OCI-LY7 (cell line): ENCODE results near the gene TELO2. TPM values are rescaled to one million over a fixed set of nuclear protein-coding genes. Genes with fewer than 3 reads are reported as not detected.

Source experiments
- BruUV-seq: library from RNA; stranded (reverse); fragments of 400-500 nt; replicated peaks from 2 replicates; lab custom pipeline; 2021; lab: Mats Ljungman, UMichigan
- CTCF ChIA-PET: fragments of 300-600 bp; sonication (Branson Sonifier 250); formaldehyde crosslinking; loops from one replicate; lab custom pipeline; 2022; ENCODE audit warnings: antibody characterized with exemption; ENCODE audit not compliant: unreplicated experiment; lab: Charles Lee
- POLR2A ChIA-PET: fragments of 300-600 bp; sonication (Branson Sonifier 250); formaldehyde crosslinking; loops from one replicate; lab custom pipeline; 2022; ENCODE audit warnings: antibody characterized with exemption; lab: Charles Lee
- DNase-seq: peaks from one replicate; pipeline ENCODE4 v3.0.0-alpha.2; 2015; ENCODE audit warnings: low spot score
- H2AFZ ChIP-seq: fragments of 200-600 bp; sonication (generic), shearing (Covaris generic); 2 replicates; pipeline ENCODE4 v1.6.1; 2014; ENCODE audit warnings: mild to moderate bottlenecking, antibody characterized with exemption, low read length, moderate library complexity
- H3K27ac ChIP-seq: fragments of 200-600 bp; sonication (generic); 2 replicates; pipeline ENCODE4 v1.5.1; 2014; ENCODE audit warnings: mixed run types, low read depth, mild to moderate bottlenecking, moderate library complexity, low read length, inconsistent platforms; ENCODE audit not compliant: poor library complexity, severe bottlenecking
- H3K36me3 ChIP-seq: fragments of 200-600 bp; sonication (generic); 2 replicates; pipeline ENCODE4 v1.6.1; 2014; ENCODE audit warnings: mild to moderate bottlenecking, antibody characterized with exemption, low read length, moderate library complexity, mixed read lengths; ENCODE audit not compliant: insufficient read depth
- H3K4me1 ChIP-seq: fragments of 200-600 bp; sonication (generic); 2 replicates; pipeline ENCODE4 v1.5.1; 2014; ENCODE audit warnings: mild to moderate bottlenecking, low read length; ENCODE audit not compliant: insufficient read depth, poor library complexity, severe bottlenecking
- H3K4me2 ChIP-seq: fragments of 200-600 bp; sonication (generic); 2 replicates; pipeline ENCODE4 v1.6.1; 2014; ENCODE audit warnings: mild to moderate bottlenecking, low read length
- H3K4me3 ChIP-seq: fragments of 200-600 bp; sonication (generic); 2 replicates; pipeline ENCODE4 v1.5.1; 2014; ENCODE audit warnings: mild to moderate bottlenecking, low read depth, low read length; ENCODE audit not compliant: poor library complexity, severe bottlenecking
- H3K79me2 ChIP-seq: fragments of 200-600 bp; sonication (generic); 2 replicates; pipeline ENCODE4 v1.6.1; 2016; ENCODE audit warnings: low read depth, mild to moderate bottlenecking, low read length, moderate library complexity, mixed read lengths; ENCODE audit not compliant: insufficient read depth
- H3K9me2 ChIP-seq: fragments of 200-600 bp; sonication (generic); 2 replicates; pipeline ENCODE4 v1.6.1; 2016; ENCODE audit warnings: mild to moderate bottlenecking, low read length, mixed read lengths; ENCODE audit not compliant: insufficient read depth
- H3K9me3 ChIP-seq: fragments of 200-600 bp; sonication (generic); 2 replicates; pipeline ENCODE4 v1.6.1; 2014; ENCODE audit warnings: mild to moderate bottlenecking, mixed run types, low read length, mixed read lengths
- H4K20me1 ChIP-seq: fragments of 200-600 bp; sonication (generic); 2 replicates; pipeline ENCODE4 v1.6.1; 2014; ENCODE audit warnings: mild to moderate bottlenecking, antibody characterized with exemption, low read length, moderate library complexity, mixed read lengths; ENCODE audit not compliant: insufficient read depth
- EZH2phosphoT487 ChIP-seq: fragments of 200-600 bp; sonication (generic); IDR thresholded peaks from 2 replicates; pipeline ENCODE4 v1.6.1; 2018; ENCODE audit warnings: low read depth, borderline replicate concordance, mild to moderate bottlenecking, mixed run types, antibody characterized with exemption, low read length, moderate library complexity, mixed read lengths
- intact Hi-C: fragments of 100-400 bp; cut with micrococcal nuclease; formaldehyde crosslinking; loops from one replicate; pipeline ENCODE4 v1.10.0; 2022; ENCODE audit not compliant: unreplicated experiment
- total RNA-seq, 2 experiments: library from RNA; depleted of rRNA in 1 of 2; stranded (reverse); fragments of >200 nt in 1 of 2; shearing (Covaris generic) in 1 of 2; gene quantifications; 2 replicates each; pipeline ENCODE4 v1.2.3, GENCODE V29; 2014 to 2022
- TF ChIP-seq, protein P1 (sequence below): fragments of 200-600 bp; sonication (generic); conservative IDR thresholded peaks from 2 replicates; pipeline ENCODE4 v1.5.1; 2014; ENCODE audit warnings: mild to moderate bottlenecking, antibody characterized with exemption, low read length, moderate library complexity, mixed read lengths

Gene TELO2
- total RNA-seq, 2 experiments from 2014 or later = 58.2 to 70.1 TPM

DNA sequence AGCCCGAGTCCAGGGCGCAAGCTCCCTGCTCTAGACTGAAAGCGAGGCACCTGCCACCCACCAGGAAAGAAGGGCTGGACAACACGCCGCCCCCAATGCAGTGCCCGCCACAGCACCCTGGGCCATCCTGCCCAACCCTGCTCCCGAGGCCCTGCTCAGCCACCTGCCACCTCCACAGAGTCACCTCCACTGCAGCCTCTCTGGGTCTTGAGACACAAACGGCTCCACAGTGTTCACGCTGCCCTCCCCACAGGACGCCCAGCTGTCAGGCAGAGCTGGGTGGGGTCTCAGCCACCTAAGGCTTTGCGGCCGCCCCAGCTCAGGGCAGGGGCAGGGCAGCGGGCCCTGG lies 27.6 kb upstream of the TELO2 start:
- BruUV-seq = no TSS peak
- Histone ChIP-seq H3K9me2 (no peaks in the 10 kb centered on the region), H3K4me1 (no peaks in the 10 kb centered on the region), H3K27ac (no peak overlapping the region), H3K9me3 (no peaks in the 10 kb centered on the region), H4K20me1 (no peaks in the 10 kb centered on the region), H3K36me3 (peaks cover 5% of the 10 kb centered on the region; the same call in 1 of the 2 replicates), H3K79me2 (no peaks in the 10 kb centered on the region), H2AFZ (no peak overlapping the region), H3K4me2 (no peak overlapping the region), H3K4me3 (no peak overlapping the region)
- CTCF ChIA-PET = no interaction called here
- intact Hi-C loops = no loop called here
- no peak for TF ChIP-seq EZH2phosphoT487
- TF ChIP-seq, protein P1, sequence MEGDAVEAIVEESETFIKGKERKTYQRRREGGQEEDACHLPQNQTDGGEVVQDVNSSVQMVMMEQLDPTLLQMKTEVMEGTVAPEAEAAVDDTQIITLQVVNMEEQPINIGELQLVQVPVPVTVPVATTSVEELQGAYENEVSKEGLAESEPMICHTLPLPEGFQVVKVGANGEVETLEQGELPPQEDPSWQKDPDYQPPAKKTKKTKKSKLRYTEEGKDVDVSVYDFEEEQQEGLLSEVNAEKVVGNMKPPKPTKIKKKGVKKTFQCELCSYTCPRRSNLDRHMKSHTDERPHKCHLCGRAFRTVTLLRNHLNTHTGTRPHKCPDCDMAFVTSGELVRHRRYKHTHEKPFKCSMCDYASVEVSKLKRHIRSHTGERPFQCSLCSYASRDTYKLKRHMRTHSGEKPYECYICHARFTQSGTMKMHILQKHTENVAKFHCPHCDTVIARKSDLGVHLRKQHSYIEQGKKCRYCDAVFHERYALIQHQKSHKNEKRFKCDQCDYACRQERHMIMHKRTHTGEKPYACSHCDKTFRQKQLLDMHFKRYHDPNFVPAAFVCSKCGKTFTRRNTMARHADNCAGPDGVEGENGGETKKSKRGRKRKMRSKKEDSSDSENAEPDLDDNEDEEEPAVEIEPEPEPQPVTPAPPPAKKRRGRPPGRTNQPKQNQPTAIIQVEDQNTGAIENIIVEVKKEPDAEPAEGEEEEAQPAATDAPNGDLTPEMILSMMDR = no peak
- POLR2A ChIA-PET = no interaction called here
- no peak for DNase-seq

DNA sequence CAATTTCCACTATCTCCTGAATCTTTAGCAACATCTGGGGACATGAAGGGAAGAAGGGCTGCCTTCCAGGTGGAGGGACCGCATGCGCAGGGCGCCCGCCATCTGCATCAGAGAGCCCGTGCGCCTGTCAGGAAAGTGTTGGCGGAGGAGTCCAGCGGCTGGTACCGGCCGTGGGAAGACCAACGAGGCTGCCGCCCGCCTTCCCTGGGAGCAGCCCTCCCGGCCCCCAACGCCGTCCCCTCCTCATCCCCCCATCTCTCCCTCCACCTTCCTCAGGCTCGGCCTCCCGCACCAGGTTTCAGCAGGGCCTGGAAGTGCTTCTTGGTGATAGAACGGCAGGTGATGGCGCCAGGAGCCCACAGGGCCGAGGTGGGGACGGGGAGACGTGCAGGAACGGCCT lies 27.1 kb upstream of the TELO2 start:
- ChIA-PET POLR2A (no interaction called here), CTCF (no interaction called here)
- H3K9me3 ChIP-seq = no peaks in the 10 kb centered on the region
- no peaks in the 10 kb centered on the region for H4K20me1 ChIP-seq
- H3K79me2 ChIP-seq = no peaks in the 10 kb centered on the region
- no peak overlapping the region for H3K4me3 ChIP-seq
- no peak overlapping the region for H3K27ac ChIP-seq
- peaks cover 5% of the 10 kb centered on the region; the same call in 1 of the 2 replicates for H3K36me3 ChIP-seq
- no peak overlapping the region for H2AFZ ChIP-seq
- no TSS peak for BruUV-seq
- H3K9me2 ChIP-seq = no peaks in the 10 kb centered on the region
- DNase-seq = no peak
- H3K4me2 ChIP-seq = no peak overlapping the region
- intact Hi-C loops = no loop called here
- no peak for TF ChIP-seq EZH2phosphoT487
- TF ChIP-seq, protein P1 = no peak
- no peaks in the 10 kb centered on the region for H3K4me1 ChIP-seq

DNA sequence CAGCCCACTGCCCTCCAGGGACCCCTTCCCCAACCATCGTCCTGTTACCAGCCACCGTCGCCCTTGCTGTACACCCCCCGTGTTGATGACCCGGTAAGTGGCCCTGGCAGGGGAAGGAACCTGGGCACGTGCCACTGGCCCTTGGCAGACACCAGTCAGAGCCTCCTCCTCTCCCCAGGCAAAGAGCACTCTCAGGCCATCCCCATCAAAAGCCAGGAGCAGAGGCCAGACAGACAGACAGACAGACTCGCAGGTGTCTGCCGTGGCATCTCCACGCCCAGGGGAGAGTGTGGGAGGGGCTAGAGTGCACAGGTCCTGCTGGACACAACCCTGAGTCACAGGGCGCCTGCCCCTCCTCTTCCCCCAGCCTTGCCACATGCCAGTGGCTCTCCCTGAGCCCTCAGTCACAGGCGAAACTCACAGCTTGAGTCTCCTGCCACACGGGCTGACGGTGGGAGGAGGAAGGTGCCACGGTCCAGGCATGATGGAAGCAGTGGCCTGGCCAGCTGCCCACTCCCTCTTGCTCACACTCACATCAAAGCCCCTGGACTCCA lies 26.1 kb upstream of the TELO2 start:
- Histone ChIP-seq H3K4me3 (no peak overlapping the region), H3K4me2 (no peak overlapping the region), H3K9me2 (no peaks in the 10 kb centered on the region), H3K79me2 (no peaks in the 10 kb centered on the region), H3K9me3 (no peaks in the 10 kb centered on the region), H2AFZ (no peak overlapping the region), H3K27ac (no peak overlapping the region), H4K20me1 (no peaks in the 10 kb centered on the region), H3K4me1 (no peaks in the 10 kb centered on the region), H3K36me3 (no peaks in the 10 kb centered on the region)
- TF ChIP-seq, protein P1 = no peak
- no peak for TF ChIP-seq EZH2phosphoT487
- intact Hi-C loops = no loop called here
- DNase-seq = no peak
- ChIA-PET POLR2A (no interaction called here), CTCF (no interaction called here)
- no TSS peak for BruUV-seq
